Heart right ventricle (tissue), 12 donors: Measurements from ENCODE around the gene DNPH1. TPM values are rescaled to one million over a fixed set of nuclear protein-coding genes. Genes with fewer than 3 reads are reported as not detected.

Source experiments
- polyA plus RNA-seq, 2 donors: library from polyadenylated mRNA; stranded (reverse); fragments of 200-250 nt; gene quantifications; one replicate each; pipeline ENCODE4 v1.2.3, GENCODE V29; 2013
- total RNA-seq, 10 donors: library from RNA; stranded (reverse); fragmentation: NEBNext Ultra II Directional in 3 of 10; extraction: Animal tissue kit (Norgen Biotek cat#: 25700) in 3 of 10; gene quantifications; one replicate each; pipeline versions ENCODE4 v1.2.1 to v1.2.4, GENCODE V29; 2021 to 2023
- donor health status: ischemic (EF 13 %, LVEDD 7.1; RV severe dilation, severe dysfunction).
- donor health status: healthy with polysubstance abuse.
- donor health status: DM: no; HTN: yes; CAD: no.
- donor health status: DM: no; HTN: no; CAD: no.
- donor health status: ischemic (EF 25% LVEDD 6.9; RV normal size, moderate dysfunction).
- donor health status: ischemic (EF 25% LVEDD 5.7; RV mildly dilated, moderate dysfunction).
- donor health status: healthy.
- donor health status: nonischemic (EF 11% LVEDD 7.7; RV severe dilation, severe dysfunction).
- donor health status: DM: yes; HTN: yes; CAD: no.
- donor health status: PGD.
- donor health status: ischemic (EF 29% LVEDD 5.4; RV normal size, mild dysfunction).
- donor health status: nonischemic (EF 23%, LVEDD 6.1; RV moderate dilation, normal function).

Gene DNPH1
- total and polyA plus RNA-seq, 12 donors, result 16.0 to 51.3 (median 26.2) TPM

Other genes starting within 250 kb of the DNPH1 start
- 10 to 100 TPM; 28.4 to 47.1 (median 31.8) TPM for gene PPP2R5D, start 244.9 kb downstream of the DNPH1 start, total RNA-seq
- gene PPP2R5D, start 244.9 kb downstream of the DNPH1 start, polyA plus RNA-seq, result 10 to 100 TPM; 23.9 to 35.7 TPM
- gene MEA1, start 215.5 kb downstream of the DNPH1 start, total RNA-seq, result 10 to 100 TPM; 22.9 to 38.7 (median 28.3) TPM
- 10 to 100 TPM; 51.9 to 74.3 TPM for gene MEA1, start 215.5 kb downstream of the DNPH1 start, polyA plus RNA-seq
- 100 to 1,000 TPM in 4 of 10 donors, 10 to 100 TPM in 6; 78.2 to 165 (median 92.0) TPM for gene KLHDC3, start 215.2 kb downstream of the DNPH1 start, total RNA-seq
- gene KLHDC3, start 215.2 kb downstream of the DNPH1 start, polyA plus RNA-seq, result 100 to 1,000 TPM in 1 of 2 donors, 10 to 100 TPM in 1; 80.2 to 160 TPM
- gene RRP36, start 207.9 kb downstream of the DNPH1 start, total RNA-seq, result 10 to 100 TPM; 21.4 to 35.3 (median 25.6) TPM
- gene RRP36, start 207.9 kb downstream of the DNPH1 start, polyA plus RNA-seq, result 10 to 100 TPM; 19.4 to 43.6 TPM
- gene CUL7, start 175.6 kb downstream of the DNPH1 start, total RNA-seq, result 10 to 100 TPM in 2 of 10 donors, 1 to 10 TPM in 8; 7.1 to 11.2 (median 8.6) TPM
- 1 to 10 TPM; 4.2 to 5.6 TPM for gene CUL7, start 175.6 kb downstream of the DNPH1 start, polyA plus RNA-seq
- 100 to 1,000 TPM in 3 of 10 donors, 10 to 100 TPM in 7; 76.0 to 139 (median 93.5) TPM for gene MRPL2, start 170.0 kb downstream of the DNPH1 start, total RNA-seq
- gene MRPL2, start 170.0 kb downstream of the DNPH1 start, polyA plus RNA-seq, result 100 to 1,000 TPM; 141 to 165 TPM
- 10 to 100 TPM; 26.3 to 34.2 (median 28.3) TPM for gene KLC4, start 169.8 kb downstream of the DNPH1 start, total RNA-seq
- gene KLC4, start 169.8 kb downstream of the DNPH1 start, polyA plus RNA-seq, result 10 to 100 TPM; 17.9 to 43.7 TPM
- 1 to 10 TPM; 1.0 to 5.9 (median 2.2) TPM for gene PTK7, start 153.2 kb downstream of the DNPH1 start, total RNA-seq
- 1 to 10 TPM in 1 of 2 donors, under 1 TPM in 1; 0.80 to 6.3 TPM for gene PTK7, start 153.2 kb downstream of the DNPH1 start, polyA plus RNA-seq
- 10 to 100 TPM; 52.0 to 94.3 (median 70.1) TPM for gene SRF, start 58.2 kb downstream of the DNPH1 start, total RNA-seq
- 10 to 100 TPM; 30.5 to 54.6 TPM for gene SRF, start 58.2 kb downstream of the DNPH1 start, polyA plus RNA-seq
- 10 to 100 TPM in 8 of 10 donors, 1 to 10 TPM in 2; 7.8 to 17.1 (median 13.4) TPM for gene CUL9, start 47.3 kb downstream of the DNPH1 start, total RNA-seq
- 10 to 100 TPM in 1 of 2 donors, 1 to 10 TPM in 1; 9.0 to 32.0 TPM for gene CUL9, start 47.3 kb downstream of the DNPH1 start, polyA plus RNA-seq
- under 1 TPM; 0.22 to 0.69 (median 0.32) TPM for gene TTBK1, start 14.0 kb upstream of the DNPH1 start, total RNA-seq
- gene TTBK1, start 14.0 kb upstream of the DNPH1 start, polyA plus RNA-seq, result under 1 TPM; 0.04 to 0.22 TPM
- under 1 TPM in 5 of 10 donors, not detected in 5; 0.15 to 0.37 (median 0.25) TPM for gene SLC22A7, start 68.8 kb upstream of the DNPH1 start, total RNA-seq
- under 1 TPM in 1 of 2 donors, not detected in 1; 0.15 TPM for gene SLC22A7, start 68.8 kb upstream of the DNPH1 start, polyA plus RNA-seq
- gene CRIP3, start 79.3 kb upstream of the DNPH1 start, total RNA-seq, result 10 to 100 TPM in 7 of 10 donors, 1 to 10 TPM in 3; 2.7 to 84.5 (median 26.3) TPM
- 10 to 100 TPM in 1 of 2 donors, 1 to 10 TPM in 1; 3.0 to 72.3 TPM for gene CRIP3, start 79.3 kb upstream of the DNPH1 start, polyA plus RNA-seq
- gene ZNF318, start 140.2 kb upstream of the DNPH1 start, total RNA-seq, result 10 to 100 TPM in 9 of 10 donors, 1 to 10 TPM in 1; 9.3 to 20.4 (median 14.0) TPM
- gene ZNF318, start 140.2 kb upstream of the DNPH1 start, polyA plus RNA-seq, result 10 to 100 TPM in 1 of 2 donors, 1 to 10 TPM in 1; 3.4 to 13.8 TPM
- 10 to 100 TPM in 7 of 10 donors, 1 to 10 TPM in 3; 7.8 to 16.8 (median 10.9) TPM for gene ABCC10, start 198.1 kb upstream of the DNPH1 start, total RNA-seq
- 10 to 100 TPM in 1 of 2 donors, 1 to 10 TPM in 1; 7.1 to 44.3 TPM for gene ABCC10, start 198.1 kb upstream of the DNPH1 start, polyA plus RNA-seq
- 1 to 10 TPM in 6 of 10 donors, under 1 TPM in 3, not detected in 1; 0.28 to 5.1 (median 1.2) TPM for gene DLK2, start 226.1 kb upstream of the DNPH1 start, total RNA-seq
- 1 to 10 TPM; 1.8 to 4.5 TPM for gene DLK2, start 226.1 kb upstream of the DNPH1 start, polyA plus RNA-seq
- 10 to 100 TPM; 14.7 to 29.3 (median 19.6) TPM for gene TJAP1, start 248.1 kb upstream of the DNPH1 start, total RNA-seq
- gene TJAP1, start 248.1 kb upstream of the DNPH1 start, polyA plus RNA-seq, result 10 to 100 TPM; 13.0 to 29.7 TPM